Mesenchymal stem cell (in vitro differentiated cells and primary cell): ENCODE data around the gene MTX1.
"Not testable (repeated sequence)": the region's sequence is repeated elsewhere in the genome, so short reads cannot be mapped to it uniquely, and the experiment has no call there.

Experiments
- DNase-seq: peaks from one replicate; pipeline ENCODE4 v3.0.0-alpha.2; 2013
- H2AFZ ChIP-seq: one replicate; pipeline ENCODE4 v1.6.1; 2013; ENCODE audit warnings: low read depth, mild to moderate bottlenecking, control low read depth, inconsistent platforms, low read length, moderate library complexity
- H2AK5ac ChIP-seq: 2 replicates; pipeline ENCODE4 v1.6.1; 2013; ENCODE audit warnings: low read length, moderate library complexity, mild to moderate bottlenecking, inconsistent platforms; ENCODE audit not compliant: severe bottlenecking
- H2BK120ac ChIP-seq: one replicate; pipeline ENCODE4 v1.6.1; 2013; ENCODE audit warnings: low read depth, mild to moderate bottlenecking, inconsistent platforms, low read length, moderate library complexity
- H2BK12ac ChIP-seq, 2 experiments: one replicate each; pipeline ENCODE4 v1.6.1; 2013; ENCODE audit warnings: inconsistent platforms in 2 of 2, low read length in 2 of 2, mild to moderate bottlenecking in 2 of 2, moderate library complexity in 2 of 2, control low read depth in 1 of 2
- H2BK15ac ChIP-seq: one replicate; pipeline ENCODE4 v1.6.1; 2013; ENCODE audit warnings: mild to moderate bottlenecking, low read depth, inconsistent platforms; ENCODE audit not compliant: poor library complexity, severe bottlenecking
- H2BK5ac ChIP-seq: 2 replicates; pipeline ENCODE4 v1.6.1; 2013; ENCODE audit warnings: low read depth, mild to moderate bottlenecking, low read length, control low read depth, inconsistent platforms; ENCODE audit not compliant: poor library complexity, severe bottlenecking
- H3K14ac ChIP-seq, 2 experiments: one replicate each; pipeline ENCODE4 v1.6.1; 2013; ENCODE audit warnings: inconsistent platforms in 2 of 2, low read length in 2 of 2, control low read depth in 1 of 2, mild to moderate bottlenecking in 1 of 2, moderate library complexity in 1 of 2
- H3K18ac ChIP-seq, 2 experiments: one replicate each; pipeline ENCODE4 v1.6.1; 2013; ENCODE audit warnings: inconsistent platforms in 2 of 2, low read length in 2 of 2, control low read depth in 1 of 2, low read depth in 1 of 2, mild to moderate bottlenecking in 1 of 2
- H3K23ac ChIP-seq, 2 experiments: one replicate each; pipeline ENCODE4 v1.6.1; 2013; ENCODE audit warnings: inconsistent platforms in 2 of 2, low read length in 2 of 2, mild to moderate bottlenecking in 2 of 2, moderate library complexity in 2 of 2, control low read depth in 1 of 2
- H3K27ac ChIP-seq: 2 replicates; pipeline ENCODE4 v1.5.1; 2013; ENCODE audit warnings: mild to moderate bottlenecking, moderate library complexity, low read length, control low read depth, inconsistent platforms; ENCODE audit not compliant: poor library complexity, severe bottlenecking
- H3K27me3 ChIP-seq, 2 experiments: 2 replicates each; pipeline versions ENCODE4 v1.6.1 to v1.7.0; 2013; ENCODE audit warnings: low read length in 2 of 2, mild to moderate bottlenecking in 2 of 2, moderate library complexity in 2 of 2, control low read depth in 1 of 2, inconsistent platforms in 1 of 2; ENCODE audit not compliant: control insufficient read depth in 1 of 2, insufficient read depth in 1 of 2
- H3K36me3 ChIP-seq, 2 experiments: 2 replicates each; pipeline versions ENCODE4 v1.6.1 to v1.7.0; 2013; ENCODE audit warnings: low read length in 2 of 2, control low read depth in 1 of 2, inconsistent platforms in 1 of 2, low read depth in 1 of 2, mild to moderate bottlenecking in 1 of 2; ENCODE audit not compliant: insufficient read depth in 2 of 2, control insufficient read depth in 1 of 2
- H3K4ac ChIP-seq, 2 experiments: one replicate each; pipeline ENCODE4 v1.6.1; 2013; ENCODE audit warnings: inconsistent platforms in 2 of 2, low read length in 2 of 2, mild to moderate bottlenecking in 2 of 2, moderate library complexity in 2 of 2, control low read depth in 1 of 2, low read depth in 1 of 2
- H3K4me1 ChIP-seq: 2 replicates; pipeline ENCODE4 v1.6.1; 2013; ENCODE audit warnings: low read depth, low read length, control low read depth; ENCODE audit not compliant: control insufficient read depth, insufficient read depth
- H3K4me2 ChIP-seq: 2 replicates; pipeline ENCODE4 v1.6.1; 2013; ENCODE audit warnings: low read length, mild to moderate bottlenecking, inconsistent platforms; ENCODE audit not compliant: poor library complexity, severe bottlenecking
- H3K4me3 ChIP-seq, 2 experiments: 2 replicates each; pipeline versions ENCODE4 v1.5.1 to v1.7.0; 2013; ENCODE audit warnings: low read length in 2 of 2, mild to moderate bottlenecking in 2 of 2, control low read depth in 1 of 2, low read depth in 1 of 2; ENCODE audit not compliant: insufficient read depth in 1 of 2
- H3K79me1 ChIP-seq: replicated peaks from 2 replicates; pipeline ENCODE4 v1.6.1; 2013; ENCODE audit warnings: mild to moderate bottlenecking, control low read depth, low read length, inconsistent platforms; ENCODE audit not compliant: poor library complexity, severe bottlenecking
- H3K9ac ChIP-seq: 2 replicates; pipeline ENCODE4 v1.7.0; 2013; ENCODE audit warnings: mild to moderate bottlenecking, low read length, moderate library complexity
- H3K9me3 ChIP-seq: 2 replicates; pipeline ENCODE4 v1.7.0; 2013; ENCODE audit warnings: mild to moderate bottlenecking, low read length; ENCODE audit not compliant: control insufficient read depth
- H4K8ac ChIP-seq: one replicate; pipeline ENCODE4 v1.6.1; 2013; ENCODE audit warnings: inconsistent platforms, mild to moderate bottlenecking, low read length, moderate library complexity
- H4K91ac ChIP-seq: one replicate; pipeline ENCODE4 v1.6.1; 2013; ENCODE audit warnings: mild to moderate bottlenecking, low read length, inconsistent platforms
- WGBS: methylation state at CpG from one replicate; pipeline ENCODE4 v1.1.7; 2013; ENCODE audit warnings: mixed read lengths; 5-methylcytosine and 5-hydroxymethylcytosine counted together

MTX1 gene

GRCh38 chr1:155211381-155212050, 3.0 kb downstream of the MTX1 start:
- peaks cover 15% of the 10 kb centered on the region for H3K79me1 ChIP-seq
- not testable (repeated sequence) for H3K14ac ChIP-seq, H2AK5ac ChIP-seq, H4K91ac ChIP-seq, H3K9me3 ChIP-seq, H3K23ac ChIP-seq, H2BK15ac ChIP-seq, H4K8ac ChIP-seq, H3K27ac ChIP-seq, H3K9ac ChIP-seq, H2BK120ac ChIP-seq, H3K4ac ChIP-seq, H3K4me3 ChIP-seq, H3K18ac ChIP-seq, H3K4me2 ChIP-seq, H2BK12ac ChIP-seq, H3K27me3 ChIP-seq, H2BK5ac ChIP-seq, DNase-seq, H2AFZ ChIP-seq
- peaks cover 14% of the 10 kb centered on the region for H3K4me1 ChIP-seq
- 92% methylated on average over 12 of the region's 13 CpGs for WGBS
- H3K36me3 ChIP-seq: peaks cover 21 to 36% of the 10 kb centered on the region in 2 experiments

GRCh38 chr1:155212051-155212440, 3.6 kb downstream of the MTX1 start:
- not testable (repeated sequence) for H3K23ac ChIP-seq, H2AFZ ChIP-seq, H3K9ac ChIP-seq, H2BK5ac ChIP-seq, H3K27ac ChIP-seq, H4K8ac ChIP-seq, H2AK5ac ChIP-seq, H2BK12ac ChIP-seq, H3K4me2 ChIP-seq, H4K91ac ChIP-seq, H2BK120ac ChIP-seq, H3K4ac ChIP-seq, H2BK15ac ChIP-seq, H3K27me3 ChIP-seq, H3K18ac ChIP-seq, H3K9me3 ChIP-seq, DNase-seq, H3K14ac ChIP-seq, H3K4me3 ChIP-seq
- peaks cover 15% of the 10 kb centered on the region for H3K79me1 ChIP-seq
- H3K4me1 ChIP-seq: peaks cover 12% of the 10 kb centered on the region
- peaks cover 21 to 40% of the 10 kb centered on the region in 2 experiments for H3K36me3 ChIP-seq
- whole genome bisulfite sequencing: 94% methylated on average over 3 of the region's 7 CpGs

GRCh38 chr1:155214702-155215101, 6.2 kb downstream of the MTX1 start:
- H3K27me3 ChIP-seq, H4K91ac ChIP-seq, H3K4ac ChIP-seq, H2AK5ac ChIP-seq, DNase-seq, H3K23ac ChIP-seq, H2BK5ac ChIP-seq, H3K18ac ChIP-seq, H3K4me3 ChIP-seq, H3K4me1 ChIP-seq, H4K8ac ChIP-seq, H3K27ac ChIP-seq, H2AFZ ChIP-seq, H3K14ac ChIP-seq, H3K9me3 ChIP-seq, H2BK15ac ChIP-seq, H3K9ac ChIP-seq, H2BK120ac ChIP-seq, H2BK12ac ChIP-seq, H3K4me2 ChIP-seq: not testable (repeated sequence)
- 91% methylated on average over 2 of the region's 10 CpGs for WGBS
- Histone ChIP-seq H3K79me1 (peaks cover 11% of the 10 kb centered on the region), H3K36me3 (peaks cover 21 to 48% of the 10 kb centered on the region in 2 experiments)

- no peaks in the 10 kb centered on the region for H3K27me3 ChIP-seq
- no peak overlapping the region for H4K91ac ChIP-seq
- H3K14ac ChIP-seq: no peak overlapping the region
- H2BK120ac ChIP-seq: no peak overlapping the region
- no peak overlapping the region for H3K4ac ChIP-seq
- peak overlapping the region; percentile 73 for H3K9ac ChIP-seq
- H3K9me3 ChIP-seq: no peaks in the 10 kb centered on the region
- peak; percentile 62 for DNase-seq
- peaks cover 2% of the 10 kb centered on the region for H3K79me1 ChIP-seq
- H4K8ac ChIP-seq: peak overlapping the region; percentile 22
- no peak overlapping the region for H3K4me2 ChIP-seq
- H3K4me1 ChIP-seq: peaks cover 2% of the 10 kb centered on the region
- no peak overlapping the region for H3K27ac ChIP-seq
- H2BK15ac ChIP-seq: no peak overlapping the region
- H2BK12ac ChIP-seq: peak overlapping the region in 1 of 2 experiments; percentile 15
- 75% methylated on average over 6 of the region's 7 CpGs for WGBS
- peaks cover 15 to 28% of the 10 kb centered on the region in 2 experiments for H3K36me3 ChIP-seq
- no peak overlapping the region for H2AK5ac ChIP-seq
- H3K4me3 ChIP-seq: peak overlapping the region in 1 of 2 experiments; percentile 61
- no peak overlapping the region for H2BK5ac ChIP-seq
- H3K23ac ChIP-seq: no peak overlapping the region
- H3K18ac ChIP-seq: peak overlapping the region; percentile 40 to 67
- H2AFZ ChIP-seq: no peak overlapping the region
Observed at GRCh38 chr1:155218854-155219591, 10.5 kb downstream of the MTX1 start.
